CD4-positive, CD25-positive, alpha-beta regulatory T cell (primary cell): ENCODE data around the gene USP17L19. TPM values are rescaled to one million over a fixed set of nuclear protein-coding genes. Genes with fewer than 3 reads are reported as not detected.
"Not testable (repeated sequence)": the region's sequence is repeated elsewhere in the genome, so short reads cannot be mapped to it uniquely, and the experiment has no call there.

ENCODE experiments used
- ATAC-seq, 2 donors: fragments of 150-1000 bp; cut with Tn5 transposase; one replicate each; pipeline ENCODE4 v1.10.0; 2021; ENCODE audit warnings: low read depth in 2 of 2, moderate number of reproducible peaks in 2 of 2, moderate library complexity in 1 of 2
- DNase-seq, 3 donors: peaks; one replicate each; pipeline versions ENCODE4 v3.0.0 to v3.0.0-alpha.2; 2012 to 2022; ENCODE audit warnings: mixed read lengths in 1 of 3
- H3K27ac ChIP-seq: one replicate; pipeline ENCODE4 v1.7.0; 2013; ENCODE audit warnings: mild to moderate bottlenecking, low read length; ENCODE audit not compliant: insufficient read depth, poor library complexity, severe bottlenecking
- H3K27me3 ChIP-seq: one replicate; pipeline ENCODE4 v1.7.0; 2013; ENCODE audit warnings: low read length; ENCODE audit not compliant: control insufficient read depth, insufficient read depth
- H3K36me3 ChIP-seq: one replicate; pipeline ENCODE4 v1.7.0; 2013; ENCODE audit warnings: mild to moderate bottlenecking, low read length, moderate library complexity; ENCODE audit not compliant: control insufficient read depth, insufficient read depth
- H3K4me1 ChIP-seq: 2 replicates; pipeline ENCODE4 v1.7.0; 2013; ENCODE audit warnings: mild to moderate bottlenecking, low read length; ENCODE audit not compliant: insufficient read depth, control insufficient read depth, poor library complexity, severe bottlenecking
- H3K4me3 ChIP-seq: one replicate; pipeline ENCODE4 v1.7.0; 2013; ENCODE audit warnings: low read depth, mild to moderate bottlenecking, low read length, moderate library complexity
- H3K9me3 ChIP-seq, 2 experiments: 1 replicate in 1 of 2; 2 replicates in 1 of 2; pipeline ENCODE4 v1.7.0; 2013; ENCODE audit warnings: low read length in 2 of 2, mild to moderate bottlenecking in 1 of 2, moderate library complexity in 1 of 2; ENCODE audit not compliant: control insufficient read depth in 2 of 2
- H3K27ac Mint-ChIP-seq, 3 donors: one replicate each; pipeline ENCODE4 v1.8.0; 2020 to 2022; ENCODE audit warnings: mild to moderate bottlenecking in 3 of 3, mixed read lengths in 3 of 3, moderate library complexity in 2 of 3
- H3K27me3 Mint-ChIP-seq: one replicate; pipeline ENCODE4 v1.8.0; 2022; ENCODE audit warnings: mild to moderate bottlenecking, mixed read lengths
- H3K36me3 Mint-ChIP-seq: one replicate; pipeline ENCODE4 v1.8.0; 2020; ENCODE audit warnings: mixed read lengths
- H3K4me1 Mint-ChIP-seq, 4 donors: one replicate each; pipeline ENCODE4 v1.8.0; 2020 to 2022; ENCODE audit warnings: mixed read lengths in 4 of 4, mild to moderate bottlenecking in 1 of 4
- H3K4me3 Mint-ChIP-seq, 4 donors: one replicate each; pipeline ENCODE4 v1.8.0; 2020 to 2022; ENCODE audit warnings: mild to moderate bottlenecking in 4 of 4, mixed read lengths in 4 of 4, moderate library complexity in 3 of 4
- H3K9me3 Mint-ChIP-seq, 7 donors: one replicate each; pipeline ENCODE4 v1.8.0; 2020 to 2022; ENCODE audit warnings: mixed read lengths in 7 of 7, mild to moderate bottlenecking in 3 of 7, moderate library complexity in 2 of 7
- polyA plus RNA-seq, 4 donors: library from polyadenylated mRNA; unstranded; fragments of 300-500 nt; fragmentation: Illumina TruSeq; gene quantifications; one replicate each; pipeline ENCODE4 v1.2.3, GENCODE V29; 2021
- total RNA-seq: library from RNA; stranded (reverse); gene quantifications from one replicate; pipeline ENCODE4 v1.2.3, GENCODE V29; 2022

The USP17L19 gene
- total RNA-seq = not detected
- polyA plus RNA-seq = not detected

- H3K36me3 Mint-ChIP-seq, ATAC-seq, H3K9me3 ChIP-seq, H3K27me3 ChIP-seq, H3K27ac ChIP-seq, H3K27me3 Mint-ChIP-seq, H3K4me3 ChIP-seq, DNase-seq, H3K4me1 ChIP-seq, H3K36me3 ChIP-seq, H3K9me3 Mint-ChIP-seq, H3K4me3 Mint-ChIP-seq, H3K27ac Mint-ChIP-seq, H3K4me1 Mint-ChIP-seq: not testable (repeated sequence)
Measured at GRCh38 chr4:9253078-9253477, at the start of gene USP17L19. Gene USP17L19 (plus strand): TSS chr4:9253378. CDS start chr4:9253378, 0 bp downstream.

GRCh38 chr4:9210357-9210756, 42.8 kb upstream of the USP17L19 start, which contains the start of gene USP17L10:
Gene USP17L10 (plus strand): TSS chr4:9210657. CDS start chr4:9210657, 0 bp downstream.
- H3K27me3 ChIP-seq, H3K27ac ChIP-seq, H3K4me1 ChIP-seq, ATAC-seq, DNase-seq, H3K4me1 Mint-ChIP-seq, H3K27ac Mint-ChIP-seq, H3K27me3 Mint-ChIP-seq, H3K36me3 ChIP-seq, H3K4me3 Mint-ChIP-seq, H3K36me3 Mint-ChIP-seq, H3K4me3 ChIP-seq, H3K9me3 Mint-ChIP-seq, H3K9me3 ChIP-seq: not testable (repeated sequence)

GRCh38 chr4:9214701-9215100, 38.5 kb upstream of the USP17L19 start:
- H3K27me3 Mint-ChIP-seq = not testable (repeated sequence)

GRCh38 chr4:9215105-9215504, 38.1 kb upstream of the USP17L19 start, which contains the start of gene USP17L11:
Gene USP17L11 (plus strand): TSS chr4:9215405. CDS start chr4:9215405, 0 bp downstream.
- not testable (repeated sequence) for H3K36me3 ChIP-seq, ATAC-seq, H3K4me1 ChIP-seq, H3K9me3 ChIP-seq, H3K4me3 ChIP-seq, H3K4me1 Mint-ChIP-seq, H3K27me3 Mint-ChIP-seq, H3K4me3 Mint-ChIP-seq, H3K27ac Mint-ChIP-seq, H3K27ac ChIP-seq, DNase-seq, H3K36me3 Mint-ChIP-seq, H3K9me3 Mint-ChIP-seq, H3K27me3 ChIP-seq

More at GRCh38 chr4:9214701-9215100, 38.5 kb upstream of the USP17L19 start:
- H3K4me1 ChIP-seq, H3K27ac ChIP-seq, H3K4me1 Mint-ChIP-seq, H3K36me3 Mint-ChIP-seq, H3K9me3 ChIP-seq, H3K27me3 ChIP-seq, H3K4me3 Mint-ChIP-seq, ATAC-seq, H3K27ac Mint-ChIP-seq, H3K9me3 Mint-ChIP-seq, H3K36me3 ChIP-seq, H3K4me3 ChIP-seq, DNase-seq: not testable (repeated sequence)

GRCh38 chr4:9219852-9220251, 33.3 kb upstream of the USP17L19 start, which contains the start of gene USP17L12:
Gene USP17L12 (plus strand): TSS chr4:9220152. CDS start chr4:9220152, 0 bp downstream.
- H3K36me3 ChIP-seq, H3K36me3 Mint-ChIP-seq, H3K27me3 Mint-ChIP-seq, H3K4me3 Mint-ChIP-seq, H3K4me3 ChIP-seq, DNase-seq, H3K27ac Mint-ChIP-seq, H3K27me3 ChIP-seq, H3K9me3 ChIP-seq, H3K4me1 ChIP-seq, H3K9me3 Mint-ChIP-seq, H3K27ac ChIP-seq, ATAC-seq, H3K4me1 Mint-ChIP-seq: not testable (repeated sequence)

GRCh38 chr4:9224596-9224995, 28.6 kb upstream of the USP17L19 start, which contains the start of gene USP17L13:
Gene USP17L13 (plus strand): TSS chr4:9224896. CDS start chr4:9224896, 0 bp downstream.
- H3K4me3 ChIP-seq, H3K27me3 ChIP-seq, H3K27me3 Mint-ChIP-seq, H3K4me3 Mint-ChIP-seq, H3K36me3 Mint-ChIP-seq, H3K4me1 ChIP-seq, H3K27ac ChIP-seq, DNase-seq, H3K9me3 ChIP-seq, H3K4me1 Mint-ChIP-seq, H3K27ac Mint-ChIP-seq, ATAC-seq, H3K36me3 ChIP-seq, H3K9me3 Mint-ChIP-seq: not testable (repeated sequence)

GRCh38 chr4:9230249-9230648, 22.9 kb upstream of the USP17L19 start:
- not testable (repeated sequence) for ATAC-seq, H3K36me3 ChIP-seq, H3K27me3 ChIP-seq, H3K4me1 ChIP-seq, H3K36me3 Mint-ChIP-seq, H3K9me3 ChIP-seq, H3K4me3 Mint-ChIP-seq, H3K4me1 Mint-ChIP-seq, H3K9me3 Mint-ChIP-seq, H3K27ac ChIP-seq, H3K27me3 Mint-ChIP-seq, H3K4me3 ChIP-seq, DNase-seq, H3K27ac Mint-ChIP-seq

- H3K9me3 Mint-ChIP-seq, ATAC-seq, H3K4me1 Mint-ChIP-seq, H3K4me3 Mint-ChIP-seq, H3K27me3 ChIP-seq, H3K27ac ChIP-seq, H3K4me1 ChIP-seq, H3K27me3 Mint-ChIP-seq, DNase-seq, H3K4me3 ChIP-seq, H3K36me3 Mint-ChIP-seq, H3K9me3 ChIP-seq, H3K36me3 ChIP-seq, H3K27ac Mint-ChIP-seq: not testable (repeated sequence)
Measured at GRCh38 chr4:9234085-9234484, 19.1 kb upstream of the USP17L19 start, which contains the start of gene USP17L15. Gene USP17L15 (plus strand): TSS chr4:9234385. CDS start chr4:9234385, 0 bp downstream.
